SK-N-SH (cell line): ENCODE measurements around the gene SHROOM1.

Experiments used
- SMC3 ChIP-seq: IDR thresholded peaks from 2 replicates; pipeline ENCODE4 v1.6.1; 2012; ENCODE audit warnings: low read depth, low read length, improper control_type of control experiment
- ZBTB33 ChIP-seq: IDR thresholded peaks from 2 replicates; pipeline ENCODE4 v1.4.0; 2012; ENCODE audit warnings: low read depth, borderline replicate concordance
- TF ChIP-seq, protein P1 (sequence below): fragments of 200-600 bp; sonication (generic); IDR thresholded peaks from 2 replicates; pipeline ENCODE4 v1.6.1; 2017; ENCODE audit warnings: antibody characterized with exemption, mild to moderate bottlenecking, moderate library complexity

DNA sequence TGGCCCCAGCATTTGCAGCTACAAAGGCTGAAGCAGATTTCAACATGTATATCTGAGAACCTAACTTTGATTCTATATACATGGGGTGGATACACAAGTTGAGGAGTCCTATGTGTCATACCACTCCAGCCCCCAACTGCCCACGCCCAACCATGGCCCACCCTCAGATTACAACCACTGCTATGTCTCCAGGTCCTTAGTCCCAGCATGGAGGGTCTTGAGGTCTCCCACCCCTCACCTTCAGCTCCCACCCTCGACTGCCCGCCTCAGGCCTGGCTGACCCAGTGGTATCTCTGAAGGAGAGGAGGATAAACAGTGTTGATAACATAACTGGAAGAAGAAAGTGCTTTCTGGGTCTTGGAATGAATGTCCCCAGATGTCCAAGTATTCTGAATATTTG lies 9.1 kb downstream of the SHROOM1 start:
- TF ChIP-seq SMC3 = no peak
- TF ChIP-seq, protein P1, sequence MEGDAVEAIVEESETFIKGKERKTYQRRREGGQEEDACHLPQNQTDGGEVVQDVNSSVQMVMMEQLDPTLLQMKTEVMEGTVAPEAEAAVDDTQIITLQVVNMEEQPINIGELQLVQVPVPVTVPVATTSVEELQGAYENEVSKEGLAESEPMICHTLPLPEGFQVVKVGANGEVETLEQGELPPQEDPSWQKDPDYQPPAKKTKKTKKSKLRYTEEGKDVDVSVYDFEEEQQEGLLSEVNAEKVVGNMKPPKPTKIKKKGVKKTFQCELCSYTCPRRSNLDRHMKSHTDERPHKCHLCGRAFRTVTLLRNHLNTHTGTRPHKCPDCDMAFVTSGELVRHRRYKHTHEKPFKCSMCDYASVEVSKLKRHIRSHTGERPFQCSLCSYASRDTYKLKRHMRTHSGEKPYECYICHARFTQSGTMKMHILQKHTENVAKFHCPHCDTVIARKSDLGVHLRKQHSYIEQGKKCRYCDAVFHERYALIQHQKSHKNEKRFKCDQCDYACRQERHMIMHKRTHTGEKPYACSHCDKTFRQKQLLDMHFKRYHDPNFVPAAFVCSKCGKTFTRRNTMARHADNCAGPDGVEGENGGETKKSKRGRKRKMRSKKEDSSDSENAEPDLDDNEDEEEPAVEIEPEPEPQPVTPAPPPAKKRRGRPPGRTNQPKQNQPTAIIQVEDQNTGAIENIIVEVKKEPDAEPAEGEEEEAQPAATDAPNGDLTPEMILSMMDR = no peak
- no peak for TF ChIP-seq ZBTB33
